Glomerular visceral epithelial cell (primary cell): Measurements from ENCODE around the gene PTPN14.

Experiments
- DNase-seq: peaks from one replicate; pipeline ENCODE4 v3.0.0-alpha.2; 2016; ENCODE audit errors: extremely low spot score

Gene PTPN14

DNA sequence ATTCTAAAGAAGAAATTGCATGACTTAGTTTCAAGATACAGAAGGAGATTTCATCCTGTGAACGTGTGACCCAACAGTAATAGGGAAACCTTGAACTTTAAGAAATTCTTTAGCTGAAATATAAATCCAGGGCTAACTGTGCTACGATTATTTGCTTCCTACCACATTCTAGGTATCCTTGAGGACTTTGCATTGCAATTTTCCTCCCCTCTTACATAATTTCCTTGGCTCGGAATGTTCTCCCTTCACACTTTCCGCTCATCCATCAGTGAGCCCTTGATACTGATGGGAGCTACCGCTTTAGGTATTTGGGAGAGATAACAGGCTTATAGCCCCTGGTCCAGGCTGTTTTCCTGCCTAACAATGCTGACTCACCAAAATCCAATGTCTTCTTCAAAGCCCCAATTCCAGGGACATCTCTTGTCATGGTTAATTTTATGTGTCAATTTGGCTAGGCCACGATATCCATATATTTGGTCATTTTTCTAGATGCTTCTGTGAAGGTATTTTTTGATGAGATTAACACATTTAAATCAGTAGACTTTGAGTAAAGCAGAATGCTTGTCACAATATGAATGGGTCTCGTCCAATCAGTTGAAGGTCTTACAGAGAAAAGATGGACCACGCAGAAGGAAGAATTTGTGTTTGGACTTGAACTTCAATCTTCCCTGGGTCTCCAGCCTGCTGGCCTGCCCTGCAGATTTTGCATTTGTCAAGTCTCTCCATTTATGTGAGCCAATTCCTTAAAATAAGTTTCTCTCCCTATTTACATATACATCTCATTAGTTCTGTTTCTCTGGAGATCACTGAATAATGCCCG lies 121.2 kb downstream of the PTPN14 start:
- no peak for DNase-seq

DNA sequence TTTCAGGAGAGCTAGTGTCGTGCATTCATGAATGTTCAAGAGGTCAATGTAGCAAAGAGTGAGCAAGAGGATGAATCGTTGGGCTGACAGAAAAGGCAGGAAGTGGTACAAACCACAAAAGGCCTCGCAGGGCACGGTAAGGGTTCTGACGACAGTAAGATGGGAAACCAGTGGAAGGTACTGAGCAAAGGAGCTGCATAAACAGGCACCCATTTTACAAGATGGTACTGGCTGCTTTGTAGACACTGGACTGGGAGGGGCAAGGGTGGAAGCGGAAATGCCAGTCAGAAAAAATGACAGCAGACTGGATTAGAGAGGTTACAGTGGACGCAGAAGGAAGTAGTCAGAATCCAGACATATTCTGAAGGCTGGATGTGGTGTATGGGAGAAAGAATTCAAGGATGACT lies 123.5 kb downstream of the PTPN14 start:
- peak; percentile 98 for DNase-seq

- no peak for DNase-seq
Measured at GRCh38 chr1:214426426-214426812, 125.0 kb downstream of the PTPN14 start.

GRCh38 chr1:214425716-214426425 lies 125.5 kb downstream of the PTPN14 start:
- DNase-seq: no peak

- DNase-seq: no peak
Measured at GRCh38 chr1:214425101-214425500, 126.3 kb downstream of the PTPN14 start.

DNA sequence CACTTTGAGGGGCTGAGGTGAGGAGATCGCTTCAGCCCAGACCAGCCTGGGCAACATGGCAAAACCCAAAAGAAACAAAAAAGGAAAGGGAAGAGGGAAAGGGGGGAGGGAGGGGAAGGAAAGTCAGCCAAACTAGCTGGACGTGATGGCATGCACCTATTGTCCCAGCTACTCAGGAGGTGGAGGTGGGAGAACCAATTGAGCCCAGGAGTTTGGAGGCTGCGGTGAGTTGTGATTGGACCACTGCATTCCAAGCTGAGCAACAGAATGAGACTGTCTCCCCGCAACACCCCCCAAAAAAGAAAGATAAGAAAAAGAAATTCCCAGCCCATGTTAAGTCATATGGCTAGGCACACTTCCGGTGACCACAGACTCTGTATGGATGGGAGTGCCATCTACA lies 128.4 kb downstream of the PTPN14 start:
- DNase-seq: no peak

DNA sequence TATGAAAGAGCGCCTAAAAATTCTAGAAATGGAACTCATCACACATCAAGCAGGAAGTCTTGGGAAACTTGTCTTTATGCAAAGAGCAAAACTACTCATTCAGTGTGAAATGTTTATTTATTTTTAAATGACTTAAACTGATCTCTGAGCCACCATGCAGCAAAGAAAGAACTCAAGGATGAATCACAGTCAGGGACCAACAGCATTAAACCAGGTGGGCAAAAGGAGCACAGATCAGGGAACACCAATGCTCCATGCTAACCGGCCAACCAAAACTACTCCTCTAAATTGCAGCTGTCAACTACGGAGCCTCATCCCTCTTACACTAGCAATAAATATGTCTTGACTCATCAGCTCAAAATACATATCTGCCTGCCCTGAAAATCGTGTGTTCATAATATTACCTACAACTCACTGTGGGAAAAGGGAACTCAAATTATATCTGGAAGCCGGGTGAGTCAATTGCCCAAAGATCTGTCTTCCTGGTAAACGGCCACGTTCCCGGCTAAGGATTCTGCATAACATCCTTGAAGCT lies 129.2 kb downstream of the PTPN14 start:
- peak; percentile 83 for DNase-seq

DNA sequence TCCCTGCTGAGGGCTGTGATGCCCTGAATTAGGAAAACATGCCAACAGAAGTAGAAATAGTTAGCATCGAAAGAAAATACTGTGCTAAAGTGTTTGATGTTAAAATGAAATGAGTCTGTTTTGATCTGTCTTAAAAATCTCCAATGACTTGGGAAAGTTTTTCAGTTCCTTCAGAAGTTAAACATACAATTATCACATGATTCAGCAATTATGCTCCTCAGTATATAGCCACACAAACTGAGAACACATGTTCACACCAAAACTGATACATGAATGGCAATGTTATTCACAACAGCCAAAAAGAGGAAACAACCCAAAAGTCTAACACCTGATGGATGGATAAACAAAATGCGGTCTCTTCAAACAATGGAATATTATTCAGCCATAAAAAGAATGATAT lies 130.6 kb downstream of the PTPN14 start:
- DNase-seq: no peak

- DNase-seq: no peak
Measured at GRCh38 chr1:214420341-214420740, 131.1 kb downstream of the PTPN14 start.

- DNase-seq: no peak
Measured at GRCh38 chr1:214419650-214420049, 131.8 kb downstream of the PTPN14 start.

DNA sequence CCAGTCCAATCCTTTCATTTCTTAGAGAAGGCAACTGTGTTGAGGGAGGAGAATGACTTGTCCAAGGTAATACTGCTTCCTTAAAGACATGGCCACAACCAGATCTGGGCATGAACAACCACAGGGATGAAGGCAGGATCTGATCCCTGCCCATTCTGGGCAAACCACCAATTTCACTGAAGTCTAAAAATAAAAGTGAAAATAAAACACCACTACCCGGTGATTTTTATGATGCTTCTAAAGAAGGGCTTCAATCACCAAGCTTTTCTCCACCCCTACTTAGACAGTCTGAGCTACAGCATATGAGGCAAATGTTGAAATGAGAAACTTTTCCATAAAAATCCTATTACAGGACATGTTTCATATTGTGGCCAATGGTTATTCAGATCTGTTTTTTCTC lies 133.0 kb downstream of the PTPN14 start:
- peak; percentile 37 for DNase-seq

GRCh38 chr1:214417545-214418210 lies 133.7 kb downstream of the PTPN14 start:
- no peak for DNase-seq

GRCh38 chr1:214416858-214417257 lies 134.5 kb downstream of the PTPN14 start:
- no peak for DNase-seq

DNA sequence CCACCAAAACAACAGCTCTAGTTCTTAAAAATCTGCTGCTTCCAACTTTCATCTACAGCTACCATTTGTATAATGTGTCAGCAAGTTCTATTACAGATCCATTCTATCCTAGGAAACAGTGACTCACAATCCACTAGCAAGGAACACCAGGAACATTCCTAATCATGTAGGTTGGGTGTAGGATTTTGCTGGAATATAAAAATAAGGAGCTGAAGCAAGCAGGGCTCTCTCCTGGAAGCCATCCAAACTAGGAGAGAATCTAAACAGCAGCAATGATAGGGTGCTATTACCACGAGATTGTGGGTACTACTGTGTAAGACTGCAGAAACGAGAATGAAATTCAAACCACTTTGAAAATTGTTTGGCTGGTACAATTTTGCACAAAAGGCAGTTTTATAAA lies 135.0 kb downstream of the PTPN14 start:
- peak; percentile 57 for DNase-seq

GRCh38 chr1:214415131-214415530 lies 136.3 kb downstream of the PTPN14 start:
- no peak for DNase-seq

- no peak for DNase-seq
Measured at GRCh38 chr1:214414691-214415090, 136.7 kb downstream of the PTPN14 start.

- DNase-seq: no peak
Measured at GRCh38 chr1:214413315-214413714, 138.1 kb downstream of the PTPN14 start.

GRCh38 chr1:214404571-214405213 lies 146.7 kb downstream of the PTPN14 start:
- peak; percentile 87 for DNase-seq

DNA sequence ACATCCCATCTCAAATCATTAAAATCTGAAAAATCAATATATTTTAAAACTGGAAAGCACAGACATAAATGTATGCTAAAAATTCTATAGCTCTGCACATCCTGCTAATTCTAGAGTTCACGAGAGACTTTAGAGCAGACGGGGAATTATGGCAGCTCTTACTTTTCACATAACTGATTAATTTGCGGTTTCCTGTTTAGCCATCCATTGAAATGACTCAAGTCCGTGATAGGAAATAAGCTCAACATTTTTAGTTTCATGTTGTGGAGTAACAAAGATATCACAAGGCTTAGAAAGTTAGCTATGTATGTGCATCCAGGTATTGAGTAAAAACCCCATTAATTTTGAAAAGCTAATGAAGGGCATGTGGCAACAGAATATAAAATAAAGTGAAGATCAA lies 147.2 kb downstream of the PTPN14 start:
- DNase-seq: peak; percentile 86

GRCh38 chr1:214403431-214403830 lies 148.0 kb downstream of the PTPN14 start:
- peak; percentile 61 for DNase-seq

DNA sequence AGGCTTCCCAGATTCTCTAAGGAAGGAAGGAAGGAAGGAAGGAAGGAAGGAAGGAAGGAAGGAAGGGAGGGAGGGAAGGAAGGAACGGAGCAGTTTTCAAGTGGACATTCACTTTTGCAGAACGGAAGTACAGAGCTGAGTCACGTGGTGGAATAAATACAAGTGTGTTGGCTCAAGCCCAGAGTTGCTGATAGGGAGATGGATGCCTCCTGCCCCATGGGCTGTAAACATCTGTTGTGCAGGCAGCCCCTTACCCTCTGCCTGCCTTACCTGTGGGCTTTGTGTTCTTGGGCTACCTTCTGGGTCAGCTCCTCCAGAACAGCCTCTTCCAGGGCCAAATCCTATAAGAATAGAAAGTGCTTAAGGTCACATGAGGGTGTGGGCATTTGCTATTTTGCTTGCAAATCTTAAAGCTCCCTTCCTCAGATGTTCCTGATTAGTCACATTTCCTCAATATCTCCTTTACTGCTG lies 148.8 kb downstream of the PTPN14 start:
- DNase-seq: peak; percentile 56

- peak; percentile 93 for DNase-seq
Measured at GRCh38 chr1:214401666-214402065, 149.7 kb downstream of the PTPN14 start.
